WTC11 (cell line): Measurements from ENCODE around the gene ZDHHC14.

ENCODE experiments used
- FOXJ3 ChIP-seq: sonication (generic); formaldehyde crosslinking; IDR thresholded peaks from 2 replicates; pipeline ENCODE4 v1.9.0; 2021; ENCODE audit warnings: missing genetic modification reagents, mild to moderate bottlenecking, borderline replicate concordance
- JUN ChIP-seq: sonication (generic); formaldehyde crosslinking; IDR thresholded peaks from 2 replicates; pipeline ENCODE4 v1.8.0; 2023; ENCODE audit warnings: mild to moderate bottlenecking, missing genetic modification reagents
- ZNF138 ChIP-seq: sonication (generic); formaldehyde crosslinking; conservative IDR thresholded peaks from 2 replicates; pipeline ENCODE4 v1.8.1; 2022; ENCODE audit warnings: mild to moderate bottlenecking, moderate library complexity, missing genetic modification reagents
- TF ChIP-seq, protein P1 (sequence below): fragments of 200-600 bp; IDR thresholded peaks from 2 replicates; pipeline ENCODE4 v1.8.0; 2022; ENCODE audit warnings: antibody characterized with exemption
- TF ChIP-seq, protein P2 (sequence below): sonication (generic); formaldehyde crosslinking; IDR thresholded peaks from 2 replicates; pipeline ENCODE4 v1.8.0; 2022; ENCODE audit warnings: mild to moderate bottlenecking, missing genetic modification reagents

GRCh38 chr6:157537556-157537955, 156.6 kb downstream of the ZDHHC14 start:
- TF ChIP-seq FOXJ3 (no peak), JUN (CRISPR knock-in tag) (no peak), ZNF138 (CRISPR knock-in tag) (no peak)
- TF ChIP-seq, protein P1, sequence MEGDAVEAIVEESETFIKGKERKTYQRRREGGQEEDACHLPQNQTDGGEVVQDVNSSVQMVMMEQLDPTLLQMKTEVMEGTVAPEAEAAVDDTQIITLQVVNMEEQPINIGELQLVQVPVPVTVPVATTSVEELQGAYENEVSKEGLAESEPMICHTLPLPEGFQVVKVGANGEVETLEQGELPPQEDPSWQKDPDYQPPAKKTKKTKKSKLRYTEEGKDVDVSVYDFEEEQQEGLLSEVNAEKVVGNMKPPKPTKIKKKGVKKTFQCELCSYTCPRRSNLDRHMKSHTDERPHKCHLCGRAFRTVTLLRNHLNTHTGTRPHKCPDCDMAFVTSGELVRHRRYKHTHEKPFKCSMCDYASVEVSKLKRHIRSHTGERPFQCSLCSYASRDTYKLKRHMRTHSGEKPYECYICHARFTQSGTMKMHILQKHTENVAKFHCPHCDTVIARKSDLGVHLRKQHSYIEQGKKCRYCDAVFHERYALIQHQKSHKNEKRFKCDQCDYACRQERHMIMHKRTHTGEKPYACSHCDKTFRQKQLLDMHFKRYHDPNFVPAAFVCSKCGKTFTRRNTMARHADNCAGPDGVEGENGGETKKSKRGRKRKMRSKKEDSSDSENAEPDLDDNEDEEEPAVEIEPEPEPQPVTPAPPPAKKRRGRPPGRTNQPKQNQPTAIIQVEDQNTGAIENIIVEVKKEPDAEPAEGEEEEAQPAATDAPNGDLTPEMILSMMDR: no peak
- TF ChIP-seq, protein P2, sequence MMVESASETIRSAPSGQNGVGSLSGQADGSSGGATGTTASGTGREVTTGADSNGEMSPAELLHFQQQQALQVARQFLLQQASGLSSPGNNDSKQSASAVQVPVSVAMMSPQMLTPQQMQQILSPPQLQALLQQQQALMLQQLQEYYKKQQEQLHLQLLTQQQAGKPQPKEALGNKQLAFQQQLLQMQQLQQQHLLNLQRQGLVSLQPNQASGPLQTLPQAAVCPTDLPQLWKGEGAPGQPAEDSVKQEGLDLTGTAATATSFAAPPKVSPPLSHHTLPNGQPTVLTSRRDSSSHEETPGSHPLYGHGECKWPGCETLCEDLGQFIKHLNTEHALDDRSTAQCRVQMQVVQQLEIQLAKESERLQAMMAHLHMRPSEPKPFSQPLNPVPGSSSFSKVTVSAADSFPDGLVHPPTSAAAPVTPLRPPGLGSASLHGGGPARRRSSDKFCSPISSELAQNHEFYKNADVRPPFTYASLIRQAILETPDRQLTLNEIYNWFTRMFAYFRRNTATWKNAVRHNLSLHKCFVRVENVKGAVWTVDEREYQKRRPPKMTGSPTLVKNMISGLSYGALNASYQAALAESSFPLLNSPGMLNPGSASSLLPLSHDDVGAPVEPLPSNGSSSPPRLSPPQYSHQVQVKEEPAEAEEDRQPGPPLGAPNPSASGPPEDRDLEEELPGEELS (CRISPR knock-in tag): no peak
